ENCODE data around the gene MX1.

DNA sequence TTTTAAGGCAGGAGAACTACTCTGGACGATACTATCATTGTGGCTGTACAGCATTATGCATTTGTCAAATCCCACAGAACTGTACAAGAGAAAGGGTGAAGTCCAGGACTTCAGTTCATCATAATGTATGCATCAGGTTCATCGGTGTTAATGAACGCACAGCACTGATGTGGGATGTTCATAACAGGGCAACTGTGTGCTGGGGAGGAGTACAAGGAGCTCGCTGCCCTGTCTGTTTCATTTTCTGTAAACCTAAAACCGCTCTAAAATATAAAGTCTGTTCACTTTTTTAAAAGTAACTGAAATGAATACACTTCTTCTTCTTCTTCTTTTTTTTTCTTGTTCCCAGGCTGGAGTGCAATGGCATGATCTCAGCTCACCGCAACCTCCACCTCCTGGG, 56.9 kb downstream of the MX1 start:
- TF ChIP-seq POLR2AphosphoS5 (IDR thresholded peaks at IDR 0.05; ENCODE audit: low read depth): no peak
- TF ChIP-seq, protein P1, sequence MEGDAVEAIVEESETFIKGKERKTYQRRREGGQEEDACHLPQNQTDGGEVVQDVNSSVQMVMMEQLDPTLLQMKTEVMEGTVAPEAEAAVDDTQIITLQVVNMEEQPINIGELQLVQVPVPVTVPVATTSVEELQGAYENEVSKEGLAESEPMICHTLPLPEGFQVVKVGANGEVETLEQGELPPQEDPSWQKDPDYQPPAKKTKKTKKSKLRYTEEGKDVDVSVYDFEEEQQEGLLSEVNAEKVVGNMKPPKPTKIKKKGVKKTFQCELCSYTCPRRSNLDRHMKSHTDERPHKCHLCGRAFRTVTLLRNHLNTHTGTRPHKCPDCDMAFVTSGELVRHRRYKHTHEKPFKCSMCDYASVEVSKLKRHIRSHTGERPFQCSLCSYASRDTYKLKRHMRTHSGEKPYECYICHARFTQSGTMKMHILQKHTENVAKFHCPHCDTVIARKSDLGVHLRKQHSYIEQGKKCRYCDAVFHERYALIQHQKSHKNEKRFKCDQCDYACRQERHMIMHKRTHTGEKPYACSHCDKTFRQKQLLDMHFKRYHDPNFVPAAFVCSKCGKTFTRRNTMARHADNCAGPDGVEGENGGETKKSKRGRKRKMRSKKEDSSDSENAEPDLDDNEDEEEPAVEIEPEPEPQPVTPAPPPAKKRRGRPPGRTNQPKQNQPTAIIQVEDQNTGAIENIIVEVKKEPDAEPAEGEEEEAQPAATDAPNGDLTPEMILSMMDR (conservative IDR thresholded peaks at IDR 0.05; ENCODE audit: low read depth in 2 of 2): no peak
- no peak for TF ChIP-seq EZH2 (IDR thresholded peaks at IDR 0.05; ENCODE audit: low read depth, unreplicated experiment)
- TF ChIP-seq STAT1 (IDR thresholded peaks at IDR 0.05; ENCODE audit: unreplicated experiment): no peak
- TF ChIP-seq ZNF114 (CRISPR knock-in tag; IDR thresholded peaks at IDR 0.05): no peak
- TF ChIP-seq, protein P2, sequence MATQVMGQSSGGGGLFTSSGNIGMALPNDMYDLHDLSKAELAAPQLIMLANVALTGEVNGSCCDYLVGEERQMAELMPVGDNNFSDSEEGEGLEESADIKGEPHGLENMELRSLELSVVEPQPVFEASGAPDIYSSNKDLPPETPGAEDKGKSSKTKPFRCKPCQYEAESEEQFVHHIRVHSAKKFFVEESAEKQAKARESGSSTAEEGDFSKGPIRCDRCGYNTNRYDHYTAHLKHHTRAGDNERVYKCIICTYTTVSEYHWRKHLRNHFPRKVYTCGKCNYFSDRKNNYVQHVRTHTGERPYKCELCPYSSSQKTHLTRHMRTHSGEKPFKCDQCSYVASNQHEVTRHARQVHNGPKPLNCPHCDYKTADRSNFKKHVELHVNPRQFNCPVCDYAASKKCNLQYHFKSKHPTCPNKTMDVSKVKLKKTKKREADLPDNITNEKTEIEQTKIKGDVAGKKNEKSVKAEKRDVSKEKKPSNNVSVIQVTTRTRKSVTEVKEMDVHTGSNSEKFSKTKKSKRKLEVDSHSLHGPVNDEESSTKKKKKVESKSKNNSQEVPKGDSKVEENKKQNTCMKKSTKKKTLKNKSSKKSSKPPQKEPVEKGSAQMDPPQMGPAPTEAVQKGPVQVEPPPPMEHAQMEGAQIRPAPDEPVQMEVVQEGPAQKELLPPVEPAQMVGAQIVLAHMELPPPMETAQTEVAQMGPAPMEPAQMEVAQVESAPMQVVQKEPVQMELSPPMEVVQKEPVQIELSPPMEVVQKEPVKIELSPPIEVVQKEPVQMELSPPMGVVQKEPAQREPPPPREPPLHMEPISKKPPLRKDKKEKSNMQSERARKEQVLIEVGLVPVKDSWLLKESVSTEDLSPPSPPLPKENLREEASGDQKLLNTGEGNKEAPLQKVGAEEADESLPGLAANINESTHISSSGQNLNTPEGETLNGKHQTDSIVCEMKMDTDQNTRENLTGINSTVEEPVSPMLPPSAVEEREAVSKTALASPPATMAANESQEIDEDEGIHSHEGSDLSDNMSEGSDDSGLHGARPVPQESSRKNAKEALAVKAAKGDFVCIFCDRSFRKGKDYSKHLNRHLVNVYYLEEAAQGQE (IDR thresholded peaks at IDR 0.05; ENCODE audit: unreplicated experiment): no peak
- TF ChIP-seq, protein P3, sequence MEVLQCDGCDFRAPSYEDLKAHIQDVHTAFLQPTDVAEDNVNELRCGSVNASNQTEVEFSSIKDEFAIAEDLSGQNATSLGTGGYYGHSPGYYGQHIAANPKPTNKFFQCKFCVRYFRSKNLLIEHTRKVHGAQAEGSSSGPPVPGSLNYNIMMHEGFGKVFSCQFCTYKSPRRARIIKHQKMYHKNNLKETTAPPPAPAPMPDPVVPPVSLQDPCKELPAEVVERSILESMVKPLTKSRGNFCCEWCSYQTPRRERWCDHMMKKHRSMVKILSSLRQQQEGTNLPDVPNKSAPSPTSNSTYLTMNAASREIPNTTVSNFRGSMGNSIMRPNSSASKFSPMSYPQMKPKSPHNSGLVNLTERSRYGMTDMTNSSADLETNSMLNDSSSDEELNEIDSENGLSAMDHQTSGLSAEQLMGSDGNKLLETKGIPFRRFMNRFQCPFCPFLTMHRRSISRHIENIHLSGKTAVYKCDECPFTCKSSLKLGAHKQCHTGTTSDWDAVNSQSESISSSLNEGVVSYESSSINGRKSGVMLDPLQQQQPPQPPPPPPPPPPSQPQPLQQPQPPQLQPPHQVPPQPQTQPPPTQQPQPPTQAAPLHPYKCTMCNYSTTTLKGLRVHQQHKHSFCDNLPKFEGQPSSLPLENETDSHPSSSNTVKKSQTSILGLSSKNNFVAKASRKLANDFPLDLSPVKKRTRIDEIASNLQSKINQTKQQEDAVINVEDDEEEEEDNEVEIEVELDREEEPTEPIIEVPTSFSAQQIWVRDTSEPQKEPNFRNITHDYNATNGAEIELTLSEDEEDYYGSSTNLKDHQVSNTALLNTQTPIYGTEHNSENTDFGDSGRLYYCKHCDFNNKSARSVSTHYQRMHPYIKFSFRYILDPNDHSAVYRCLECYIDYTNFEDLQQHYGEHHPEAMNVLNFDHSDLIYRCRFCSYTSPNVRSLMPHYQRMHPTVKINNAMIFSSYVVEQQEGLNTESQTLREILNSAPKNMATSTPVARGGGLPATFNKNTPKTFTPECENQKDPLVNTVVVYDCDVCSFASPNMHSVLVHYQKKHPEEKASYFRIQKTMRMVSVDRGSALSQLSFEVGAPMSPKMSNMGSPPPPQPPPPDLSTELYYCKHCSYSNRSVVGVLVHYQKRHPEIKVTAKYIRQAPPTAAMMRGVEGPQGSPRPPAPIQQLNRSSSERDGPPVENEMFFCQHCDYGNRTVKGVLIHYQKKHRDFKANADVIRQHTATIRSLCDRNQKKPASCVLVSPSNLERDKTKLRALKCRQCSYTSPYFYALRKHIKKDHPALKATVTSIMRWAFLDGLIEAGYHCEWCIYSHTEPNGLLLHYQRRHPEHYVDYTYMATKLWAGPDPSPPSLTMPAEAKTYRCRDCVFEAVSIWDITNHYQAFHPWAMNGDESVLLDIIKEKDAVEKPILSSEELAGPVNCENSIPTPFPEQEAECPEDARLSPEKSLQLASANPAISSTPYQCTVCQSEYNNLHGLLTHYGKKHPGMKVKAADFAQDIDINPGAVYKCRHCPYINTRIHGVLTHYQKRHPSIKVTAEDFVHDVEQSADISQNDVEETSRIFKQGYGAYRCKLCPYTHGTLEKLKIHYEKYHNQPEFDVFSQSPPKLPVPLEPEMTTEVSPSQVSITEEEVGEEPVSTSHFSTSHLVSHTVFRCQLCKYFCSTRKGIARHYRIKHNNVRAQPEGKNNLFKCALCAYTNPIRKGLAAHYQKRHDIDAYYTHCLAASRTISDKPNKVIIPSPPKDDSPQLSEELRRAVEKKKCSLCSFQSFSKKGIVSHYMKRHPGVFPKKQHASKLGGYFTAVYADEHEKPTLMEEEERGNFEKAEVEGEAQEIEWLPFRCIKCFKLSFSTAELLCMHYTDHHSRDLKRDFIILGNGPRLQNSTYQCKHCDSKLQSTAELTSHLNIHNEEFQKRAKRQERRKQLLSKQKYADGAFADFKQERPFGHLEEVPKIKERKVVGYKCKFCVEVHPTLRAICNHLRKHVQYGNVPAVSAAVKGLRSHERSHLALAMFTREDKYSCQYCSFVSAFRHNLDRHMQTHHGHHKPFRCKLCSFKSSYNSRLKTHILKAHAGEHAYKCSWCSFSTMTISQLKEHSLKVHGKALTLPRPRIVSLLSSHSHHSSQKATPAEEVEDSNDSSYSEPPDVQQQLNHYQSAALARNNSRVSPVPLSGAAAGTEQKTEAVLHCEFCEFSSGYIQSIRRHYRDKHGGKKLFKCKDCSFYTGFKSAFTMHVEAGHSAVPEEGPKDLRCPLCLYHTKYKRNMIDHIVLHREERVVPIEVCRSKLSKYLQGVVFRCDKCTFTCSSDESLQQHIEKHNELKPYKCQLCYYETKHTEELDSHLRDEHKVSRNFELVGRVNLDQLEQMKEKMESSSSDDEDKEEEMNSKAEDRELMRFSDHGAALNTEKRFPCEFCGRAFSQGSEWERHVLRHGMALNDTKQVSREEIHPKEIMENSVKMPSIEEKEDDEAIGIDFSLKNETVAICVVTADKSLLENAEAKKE (CRISPR knock-in tag; IDR thresholded peaks at IDR 0.05): no peak
- TF ChIP-seq EZH2phosphoT487 (IDR thresholded peaks at IDR 0.05; ENCODE audit: unreplicated experiment): no peak
- no peak for TF ChIP-seq JUNB (IDR thresholded peaks at IDR 0.05; ENCODE audit: unreplicated experiment)
